Activated B cell treated with CpG ODN at 0.5 μM for 24 hours (primary cell): Measurements from ENCODE around the gene CLIP1. TPM values are rescaled to one million over a fixed set of nuclear protein-coding genes. Genes with fewer than 3 reads are reported as not detected.

Experiments
- ATAC-seq: fragments of 200-7000 bp; cut with Tn5 transposase; one replicate; pipeline ENCODE4 v1.10.0; 2021; ENCODE audit warnings: low read depth, mild to moderate bottlenecking, moderate library complexity
- CTCF ChIA-PET: fragments of 350-600 bp; sonication (Branson Sonifier 250); formaldehyde crosslinking; loops from one replicate; lab custom pipeline; 2021; ENCODE audit warnings: antibody characterized with exemption; lab: Charles Lee
- POLR2A ChIA-PET: fragments of 350-600 bp; sonication (Branson Sonifier 250); formaldehyde crosslinking; loops from one replicate; lab custom pipeline; 2021; ENCODE audit warnings: antibody characterized with exemption; lab: Charles Lee
- DNase-seq: peaks from one replicate; pipeline ENCODE4 v3.0.0; 2022
- H3K27ac Mint-ChIP-seq: one replicate; pipeline ENCODE4 v1.8.0; 2020; ENCODE audit warnings: mixed read lengths
- H3K27me3 Mint-ChIP-seq: one replicate; pipeline ENCODE4 v1.8.0; 2021; ENCODE audit warnings: mixed read lengths
- H3K36me3 Mint-ChIP-seq: one replicate; pipeline ENCODE4 v1.8.0; 2021; ENCODE audit warnings: low read depth, mixed read lengths
- H3K4me1 Mint-ChIP-seq: one replicate; pipeline ENCODE4 v1.8.0; 2021; ENCODE audit warnings: mixed read lengths
- H3K4me3 Mint-ChIP-seq: one replicate; pipeline ENCODE4 v1.8.0; 2020; ENCODE audit warnings: mild to moderate bottlenecking, mixed read lengths
- H3K9me3 Mint-ChIP-seq: one replicate; pipeline ENCODE4 v1.8.0; 2020; ENCODE audit warnings: mixed read lengths
- intact Hi-C: fragments of 100-400 bp; cut with micrococcal nuclease; formaldehyde crosslinking; loops from one replicate; pipeline ENCODE4 v1.15.1; 2024
- total RNA-seq: library from RNA; stranded (reverse); gene quantifications from 2 replicates; pipeline ENCODE4 v1.2.3, GENCODE V29; 2022
- TF ChIP-seq, protein P1 (sequence below): fragments of 200-600 bp; IDR thresholded peaks from one replicate; pipeline ENCODE4 v1.8.0; 2022; ENCODE audit warnings: antibody characterized with exemption, mild to moderate bottlenecking

CLIP1 gene
- total RNA-seq, 1 donor from 2014 or later: 63.2 TPM

DNA sequence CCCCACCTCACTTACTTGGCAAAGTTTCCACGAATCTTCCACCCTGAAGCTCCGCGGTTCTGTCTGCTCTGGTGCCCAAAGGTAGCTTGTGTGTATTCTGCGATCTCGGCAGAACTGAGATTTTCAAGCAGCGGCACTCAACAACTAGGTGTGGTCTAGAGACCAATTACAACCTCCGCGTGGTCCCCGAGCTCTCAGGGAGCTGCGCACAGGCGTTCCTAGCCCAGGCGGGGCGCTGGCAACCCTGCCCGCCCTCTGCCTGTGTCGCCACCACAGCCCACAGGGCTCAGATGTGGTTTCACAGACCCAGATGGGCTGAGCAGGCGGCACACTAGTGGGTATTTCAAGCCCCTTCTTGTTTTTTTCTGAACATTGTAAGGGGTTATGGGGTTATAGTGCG lies 195.1 kb downstream of the CLIP1 start:
- H3K27me3 Mint-ChIP-seq: no peaks in the 10 kb centered on the region
- peaks cover 26% of the 10 kb centered on the region for H3K4me1 Mint-ChIP-seq
- no peak for ATAC-seq
- ChIA-PET CTCF (no interaction called here), POLR2A (interaction anchor here (0.6 kb wide), 1 partner anchor 340 kb away, joined by 3 read pairs; no protein-coding TSS in a partner anchor)
- H3K4me3 Mint-ChIP-seq: peak overlapping the region; percentile 52
- DNase-seq: no peak
- H3K36me3 Mint-ChIP-seq: peaks cover 51% of the 10 kb centered on the region
- no peaks in the 10 kb centered on the region for H3K9me3 Mint-ChIP-seq
- peak overlapping the region; percentile 46 for H3K27ac Mint-ChIP-seq
- TF ChIP-seq, protein P1, sequence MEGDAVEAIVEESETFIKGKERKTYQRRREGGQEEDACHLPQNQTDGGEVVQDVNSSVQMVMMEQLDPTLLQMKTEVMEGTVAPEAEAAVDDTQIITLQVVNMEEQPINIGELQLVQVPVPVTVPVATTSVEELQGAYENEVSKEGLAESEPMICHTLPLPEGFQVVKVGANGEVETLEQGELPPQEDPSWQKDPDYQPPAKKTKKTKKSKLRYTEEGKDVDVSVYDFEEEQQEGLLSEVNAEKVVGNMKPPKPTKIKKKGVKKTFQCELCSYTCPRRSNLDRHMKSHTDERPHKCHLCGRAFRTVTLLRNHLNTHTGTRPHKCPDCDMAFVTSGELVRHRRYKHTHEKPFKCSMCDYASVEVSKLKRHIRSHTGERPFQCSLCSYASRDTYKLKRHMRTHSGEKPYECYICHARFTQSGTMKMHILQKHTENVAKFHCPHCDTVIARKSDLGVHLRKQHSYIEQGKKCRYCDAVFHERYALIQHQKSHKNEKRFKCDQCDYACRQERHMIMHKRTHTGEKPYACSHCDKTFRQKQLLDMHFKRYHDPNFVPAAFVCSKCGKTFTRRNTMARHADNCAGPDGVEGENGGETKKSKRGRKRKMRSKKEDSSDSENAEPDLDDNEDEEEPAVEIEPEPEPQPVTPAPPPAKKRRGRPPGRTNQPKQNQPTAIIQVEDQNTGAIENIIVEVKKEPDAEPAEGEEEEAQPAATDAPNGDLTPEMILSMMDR: no peak
- intact Hi-C loops: loop anchor here (2.0 to 10.0 kb wide), 3 partner anchors 299 to 1137 kb away; partner anchors contain the start of genes KNTC1, RSRC2 and SBNO1

DNA sequence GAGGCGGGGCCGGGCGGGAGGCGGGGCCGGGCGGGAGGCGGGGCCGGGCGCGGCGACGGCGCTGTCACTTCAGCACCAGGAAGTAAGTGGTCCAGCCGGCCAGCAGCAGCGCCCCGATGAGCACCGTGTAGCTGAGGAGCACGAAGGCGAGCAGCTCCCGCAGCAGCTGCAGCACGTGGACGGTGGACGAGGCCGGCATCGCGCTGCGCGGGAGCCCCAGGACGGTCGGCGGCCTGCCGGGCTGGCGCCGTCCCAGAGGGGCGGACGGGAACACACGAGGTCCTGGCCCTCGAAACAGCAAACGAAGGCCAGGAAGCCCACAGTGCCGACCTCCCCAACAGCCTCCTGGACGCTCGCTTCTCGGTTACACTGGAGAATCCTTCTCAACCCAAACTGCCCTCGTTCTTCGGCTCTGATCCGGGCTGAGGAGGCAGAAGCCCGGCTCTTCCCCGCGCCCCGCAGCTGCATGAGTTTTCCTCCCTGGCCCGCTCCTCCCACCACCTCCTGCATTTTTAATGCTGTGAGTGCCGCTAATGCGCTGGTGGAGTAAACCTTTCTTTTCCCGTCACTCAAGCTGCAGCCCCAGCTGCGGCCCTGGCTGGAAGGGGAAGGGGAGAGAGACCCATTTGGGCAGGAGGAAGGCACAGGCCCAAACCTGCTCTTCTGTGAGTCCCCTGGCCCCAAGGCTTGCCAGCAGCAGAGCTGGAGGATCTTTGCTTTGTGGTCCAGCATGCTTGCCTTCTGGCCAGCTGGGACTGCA lies 195.9 kb downstream of the CLIP1 start:
- H3K27me3 Mint-ChIP-seq: no peaks in the 10 kb centered on the region

DNA sequence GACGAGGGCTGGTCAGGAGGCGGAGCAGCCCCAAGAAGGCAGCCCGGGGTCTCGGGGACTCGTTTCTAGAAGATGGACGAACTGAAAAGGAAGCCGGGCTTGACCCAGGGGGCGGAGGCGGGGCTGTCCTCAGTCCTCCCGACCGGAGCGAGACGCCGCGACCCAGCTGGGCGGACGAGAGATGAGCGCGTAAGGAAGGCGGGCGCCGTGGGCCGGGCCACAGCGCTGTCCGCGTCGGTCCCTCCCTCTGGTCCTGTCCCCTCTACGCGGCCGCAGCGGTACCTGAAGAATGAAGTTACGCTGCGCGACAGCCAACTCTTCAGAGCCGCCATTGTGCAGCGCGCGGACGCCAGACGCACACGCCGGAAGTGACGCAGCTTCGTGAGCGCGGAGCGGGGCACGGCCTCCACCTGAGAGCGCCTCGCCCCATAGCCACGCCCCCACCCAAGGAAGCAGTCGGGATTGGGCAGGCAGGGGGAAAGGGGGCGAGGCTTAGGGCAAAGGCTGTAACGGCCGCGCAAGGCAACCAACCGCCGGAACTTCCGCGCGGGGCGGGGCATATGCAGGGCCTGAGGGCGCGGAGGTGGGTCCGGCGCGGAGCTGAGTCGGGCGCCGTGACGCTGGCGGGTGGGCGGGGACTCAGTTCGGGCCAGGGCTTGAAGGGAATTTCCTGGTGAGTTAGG lies 196.6 kb downstream of the CLIP1 start, which contains the start of gene DIABLO:
DIABLO (minus strand) TSS at position 370 of the 683 bp plus-strand sequence; CDS start at position 332, 38 bp downstream.
- no peaks in the 10 kb centered on the region for H3K9me3 Mint-ChIP-seq
- H3K4me3 Mint-ChIP-seq: peak within 1 kb of the TSS; percentile 89
- H3K36me3 Mint-ChIP-seq: peaks cover 51% of the 10 kb centered on the region
- CTCF ChIA-PET: interaction anchor here (0.7 kb wide), 1 partner anchor 95 kb away, joined by 3 read pairs; no protein-coding TSS in a partner anchor
- ATAC-seq (peak; percentile 93), DNase-seq (peak; percentile 99)
- TF ChIP-seq, protein P1: no peak
- H3K27me3 Mint-ChIP-seq: no peaks in the 10 kb centered on the region
- H3K4me1 Mint-ChIP-seq: peaks cover 26% of the 10 kb centered on the region
- intact Hi-C loops: loop anchor here (1.0 to 10.0 kb wide), 6 partner anchors 40 to 1139 kb away; partner anchors contain the start of genes KNTC1, PSMD9, RSRC2 and SBNO1
- peak within 1 kb of the TSS; percentile 89 for H3K27ac Mint-ChIP-seq
- POLR2A ChIA-PET: interaction anchor here (0.5 to 2.2 kb wide), 25 partner anchors 9 to 1934 kb away, joined by 3 to 32 read pairs (median 4); partner anchors contain the start of genes B3GNT4, KNTC1, LRRC43 and MLXIP

More for the DNA sequence above, 195.9 kb downstream of the CLIP1 start:
- DNase-seq: no peak
- intact Hi-C loops: loop anchor here (1.0 to 10.0 kb wide), 6 partner anchors 40 to 1138 kb away; partner anchors contain the start of genes KNTC1, PSMD9, RSRC2 and SBNO1
- POLR2A ChIA-PET: interaction anchor here (0.5 to 2.2 kb wide), 17 partner anchors 10 to 1935 kb away, joined by 3 to 32 read pairs (median 5); partner anchors contain the start of genes B3GNT4, KNTC1, LRRC43 and MLXIP
- CTCF ChIA-PET: no interaction called here
- Mint-ChIP-seq H3K4me1 (peaks cover 26% of the 10 kb centered on the region), H3K4me3 (peak overlapping the region; percentile 62), H3K36me3 (peaks cover 51% of the 10 kb centered on the region), H3K9me3 (no peaks in the 10 kb centered on the region), H3K27ac (peak overlapping the region; percentile 46)
- TF ChIP-seq, protein P1: no peak
- ATAC-seq: no peak

Other genes starting within 250 kb of the CLIP1 start
- not detected in 2 replicates for gene IL31, start 248.4 kb downstream of the CLIP1 start, total RNA-seq
- not detected in 2 replicates for gene LRRC43, start 239.5 kb downstream of the CLIP1 start, total RNA-seq
- gene B3GNT4, start 219.0 kb downstream of the CLIP1 start, total RNA-seq: not detected in 2 replicates
- 39.8 and 51.3 TPM in 2 replicates for gene DIABLO, start 196.6 kb downstream of the CLIP1 start, total RNA-seq
- gene VPS33A, start 156.2 kb downstream of the CLIP1 start, total RNA-seq: 29.6 and 33.2 TPM in 2 replicates
- gene ZCCHC8, start 78.3 kb upstream of the CLIP1 start, total RNA-seq: 39.8 and 48.0 TPM in 2 replicates
- gene RSRC2, start 104.3 kb upstream of the CLIP1 start, total RNA-seq: 106 and 126 TPM in 2 replicates
- 45.5 and 64.0 TPM in 2 replicates for gene KNTC1, start 104.6 kb upstream of the CLIP1 start, total RNA-seq